ENCODE measurements around the gene SWAP70.

SWAP70 gene

DNA sequence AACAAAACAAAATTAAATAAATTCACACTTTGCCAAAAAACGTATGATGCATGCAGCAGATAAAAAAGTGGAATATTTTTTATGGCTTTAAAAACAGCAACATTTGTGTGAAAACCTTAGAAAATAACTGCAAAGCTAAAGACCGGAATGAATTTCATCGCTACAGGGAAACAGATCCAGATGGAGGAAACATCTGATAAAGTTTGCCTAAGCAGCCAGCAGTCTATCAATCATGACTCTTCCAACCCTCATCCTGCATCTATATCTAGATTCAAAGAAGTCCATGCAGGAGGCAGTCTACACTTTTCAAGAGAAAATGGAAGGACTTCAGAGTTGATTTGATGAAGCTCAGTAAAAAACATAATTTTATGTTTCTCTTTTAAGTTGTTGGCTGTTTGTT lies 126.8 kb downstream of the SWAP70 start:
- DNase-seq (ENCODE audit: low read depth) = no peak
- no peak for TF ChIP-seq MYC (IDR thresholded peaks at IDR 0.05; ENCODE audit: low read depth, low read length)
- TF ChIP-seq, protein P1, sequence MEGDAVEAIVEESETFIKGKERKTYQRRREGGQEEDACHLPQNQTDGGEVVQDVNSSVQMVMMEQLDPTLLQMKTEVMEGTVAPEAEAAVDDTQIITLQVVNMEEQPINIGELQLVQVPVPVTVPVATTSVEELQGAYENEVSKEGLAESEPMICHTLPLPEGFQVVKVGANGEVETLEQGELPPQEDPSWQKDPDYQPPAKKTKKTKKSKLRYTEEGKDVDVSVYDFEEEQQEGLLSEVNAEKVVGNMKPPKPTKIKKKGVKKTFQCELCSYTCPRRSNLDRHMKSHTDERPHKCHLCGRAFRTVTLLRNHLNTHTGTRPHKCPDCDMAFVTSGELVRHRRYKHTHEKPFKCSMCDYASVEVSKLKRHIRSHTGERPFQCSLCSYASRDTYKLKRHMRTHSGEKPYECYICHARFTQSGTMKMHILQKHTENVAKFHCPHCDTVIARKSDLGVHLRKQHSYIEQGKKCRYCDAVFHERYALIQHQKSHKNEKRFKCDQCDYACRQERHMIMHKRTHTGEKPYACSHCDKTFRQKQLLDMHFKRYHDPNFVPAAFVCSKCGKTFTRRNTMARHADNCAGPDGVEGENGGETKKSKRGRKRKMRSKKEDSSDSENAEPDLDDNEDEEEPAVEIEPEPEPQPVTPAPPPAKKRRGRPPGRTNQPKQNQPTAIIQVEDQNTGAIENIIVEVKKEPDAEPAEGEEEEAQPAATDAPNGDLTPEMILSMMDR (IDR thresholded peaks at IDR 0.05; ENCODE audit: low read depth, low read length) = no peak
- no peak overlapping the region for H3K4me3 ChIP-seq (ENCODE audit: low read depth, low read length)

DNA sequence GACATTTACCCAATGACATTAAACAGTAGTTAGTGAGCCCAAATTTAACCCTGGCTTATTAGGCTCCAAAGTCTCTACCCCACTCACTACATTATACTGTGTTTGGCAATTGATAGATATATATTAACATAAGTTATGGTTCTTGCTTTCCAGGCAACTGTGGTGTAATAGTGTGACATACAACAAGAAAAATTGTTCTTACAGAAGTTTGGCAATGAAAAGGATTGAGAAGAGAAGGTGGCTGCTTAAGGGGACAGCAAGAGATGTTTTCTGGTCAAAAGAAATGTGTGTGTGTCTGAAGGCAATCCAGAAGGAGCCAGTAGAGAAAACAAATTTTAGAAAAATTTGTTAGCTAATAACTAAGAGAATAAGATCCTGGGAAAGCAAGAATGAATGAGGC lies 132.4 kb downstream of the SWAP70 start:
- H3K4me3 ChIP-seq (ENCODE audit: low read depth, low read length) = no peak overlapping the region
- DNase-seq (ENCODE audit: low read depth) = no peak
- TF ChIP-seq MYC (IDR thresholded peaks at IDR 0.05; ENCODE audit: low read depth, low read length) (no peak), POLR2A (IDR thresholded peaks at IDR 0.05; ENCODE audit: extremely low read depth, insufficient read length) (no peak)
- TF ChIP-seq, protein P1 (IDR thresholded peaks at IDR 0.05; ENCODE audit: low read depth, low read length) = no peak
- TF ChIP-seq, protein P2, sequence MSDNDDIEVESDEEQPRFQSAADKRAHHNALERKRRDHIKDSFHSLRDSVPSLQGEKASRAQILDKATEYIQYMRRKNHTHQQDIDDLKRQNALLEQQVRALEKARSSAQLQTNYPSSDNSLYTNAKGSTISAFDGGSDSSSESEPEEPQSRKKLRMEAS (IDR thresholded peaks at IDR 0.05; ENCODE audit: low read depth, low read length) = no peak

DNA sequence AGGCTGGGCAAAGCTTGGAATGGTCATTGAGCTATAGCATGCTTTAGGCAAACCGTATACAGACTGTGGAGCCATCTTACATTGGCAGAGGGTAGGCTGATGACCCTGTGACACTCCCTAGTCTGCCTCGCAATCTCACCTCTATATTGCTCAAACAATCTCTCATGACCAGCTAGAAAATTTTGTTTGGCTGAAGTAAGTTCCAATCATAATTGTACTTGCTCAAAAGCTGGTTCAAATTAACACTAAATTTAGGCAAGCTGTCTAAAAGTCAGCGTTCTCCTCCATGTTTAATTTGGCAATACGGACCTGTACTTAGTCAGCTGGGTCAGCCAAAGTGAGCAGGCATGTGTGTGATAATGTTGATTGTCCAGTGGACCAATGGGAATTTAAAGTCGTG lies 133.0 kb downstream of the SWAP70 start:
- TF ChIP-seq, protein P1 (IDR thresholded peaks at IDR 0.05; ENCODE audit: low read depth, low read length) = no peak
- TF ChIP-seq, protein P2 (IDR thresholded peaks at IDR 0.05; ENCODE audit: low read depth, low read length) = no peak
- no peak for TF ChIP-seq MYC (IDR thresholded peaks at IDR 0.05; ENCODE audit: low read depth, low read length)
- no peak for TF ChIP-seq POLR2A (IDR thresholded peaks at IDR 0.05; ENCODE audit: extremely low read depth, insufficient read length)
- DNase-seq (ENCODE audit: low read depth) = peak; percentile 32
- no peak overlapping the region for H3K4me3 ChIP-seq (ENCODE audit: low read depth, low read length)

DNA sequence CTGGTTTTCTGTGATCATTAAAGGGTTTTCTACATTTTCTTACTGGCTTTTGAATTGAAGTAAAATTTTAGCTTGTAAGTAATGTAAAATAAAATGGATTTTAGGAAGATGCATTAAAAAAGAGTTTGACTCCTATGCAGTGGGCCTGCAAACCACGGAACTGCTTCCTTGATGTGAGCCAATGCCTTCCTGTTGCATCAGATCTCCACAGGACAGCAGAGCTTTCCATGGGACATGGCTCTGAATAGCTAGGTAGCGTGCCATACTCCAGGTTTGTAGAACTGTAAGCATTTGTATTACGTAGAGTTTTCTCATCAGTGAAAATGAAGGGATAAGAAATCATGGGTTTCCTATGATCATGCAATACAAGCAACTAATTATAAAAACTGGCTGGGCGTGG lies 133.4 kb downstream of the SWAP70 start:
- DNase-seq (ENCODE audit: low read depth) = peak; percentile 40
- TF ChIP-seq MYC (IDR thresholded peaks at IDR 0.05; ENCODE audit: low read depth, low read length) (no peak), POLR2A (IDR thresholded peaks at IDR 0.05; ENCODE audit: extremely low read depth, insufficient read length) (no peak)
- TF ChIP-seq, protein P2 (IDR thresholded peaks at IDR 0.05; ENCODE audit: low read depth, low read length) = no peak
- TF ChIP-seq, protein P1 (IDR thresholded peaks at IDR 0.05; ENCODE audit: low read depth, low read length) = no peak
- no peak overlapping the region for H3K4me3 ChIP-seq (ENCODE audit: low read depth, low read length)

DNA sequence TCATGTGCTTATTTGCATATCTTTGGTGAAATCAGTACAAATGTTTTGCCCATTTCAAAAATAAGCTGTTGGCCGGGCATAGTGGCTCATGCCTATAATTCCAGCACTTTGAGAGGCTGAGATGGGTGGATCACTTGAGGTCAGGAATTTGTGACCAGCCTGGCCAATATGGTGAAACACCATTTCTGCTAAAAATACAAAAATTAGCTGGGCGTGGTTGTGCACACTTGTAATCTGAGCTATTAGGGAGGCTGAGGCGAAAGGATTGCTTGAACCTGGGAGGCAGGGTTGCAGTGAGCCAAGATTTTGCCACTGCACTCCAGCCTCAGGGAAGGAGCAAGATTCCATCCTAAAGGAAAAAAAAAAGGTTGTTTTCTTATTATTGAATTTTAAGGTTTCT lies 136.0 kb downstream of the SWAP70 start:
- H3K4me3 ChIP-seq (ENCODE audit: low read depth, low read length) = no peak overlapping the region
- TF ChIP-seq MYC (IDR thresholded peaks at IDR 0.05; ENCODE audit: low read depth, low read length) (no peak), POLR2A (IDR thresholded peaks at IDR 0.05; ENCODE audit: extremely low read depth, insufficient read length) (no peak)
- TF ChIP-seq, protein P1 (IDR thresholded peaks at IDR 0.05; ENCODE audit: low read depth, low read length) = no peak
- TF ChIP-seq, protein P2 (IDR thresholded peaks at IDR 0.05; ENCODE audit: low read depth, low read length) = no peak
- DNase-seq (ENCODE audit: low read depth) = no peak

DNA sequence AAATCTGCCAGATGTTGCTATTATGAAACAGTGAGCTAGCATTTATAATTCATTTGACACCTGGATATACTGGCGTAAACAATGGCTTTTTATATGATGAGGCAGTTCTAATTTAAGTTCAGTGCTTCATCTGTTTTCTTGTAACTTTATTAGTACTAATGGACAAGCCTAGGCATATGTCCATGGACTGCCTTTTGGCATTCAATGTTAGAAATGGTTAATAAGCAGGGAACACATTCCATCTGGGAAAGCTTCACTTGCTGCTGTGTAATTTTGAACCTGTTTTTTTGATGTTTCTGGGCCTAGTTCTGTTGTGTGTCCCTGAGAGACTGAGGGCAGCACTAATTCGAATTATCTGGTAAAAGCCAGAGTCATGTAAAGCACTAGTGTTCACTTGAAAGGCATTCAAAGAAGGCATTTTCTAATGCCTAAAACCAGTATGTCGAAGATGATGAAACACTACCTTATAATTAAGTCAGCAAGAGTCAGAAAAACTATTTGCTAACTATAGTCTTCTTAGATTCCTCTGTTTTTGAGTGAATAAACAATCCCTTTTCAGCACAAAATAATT lies 138.5 kb downstream of the SWAP70 start:
- no peak overlapping the region for H3K4me3 ChIP-seq (ENCODE audit: low read depth, low read length)
- TF ChIP-seq, protein P2 (IDR thresholded peaks at IDR 0.05; ENCODE audit: low read depth, low read length) = no peak
- TF ChIP-seq, protein P1 (IDR thresholded peaks at IDR 0.05; ENCODE audit: low read depth, low read length) = no peak
- no peak for TF ChIP-seq MYC (IDR thresholded peaks at IDR 0.05; ENCODE audit: low read depth, low read length)
- TF ChIP-seq POLR2A (IDR thresholded peaks at IDR 0.05; ENCODE audit: extremely low read depth, insufficient read length) = no peak
- no peak for DNase-seq (ENCODE audit: low read depth)
